Testis (tissue), 3 donors: ENCODE results near the gene CYP27C1. TPM values are rescaled to one million over a fixed set of nuclear protein-coding genes. Genes with fewer than 3 reads are reported as not detected.

Experiments used
- DNase-seq: peaks from one replicate; pipeline ENCODE4 v3.0.0-alpha.2; 2019
- H3K27ac ChIP-seq, 2 donors: fragments of 200-600 bp; sonication (generic); one replicate each; pipeline ENCODE4 v1.5.1; 2019
- H3K27me3 ChIP-seq: fragments of 200-600 bp; sonication (generic); one replicate; pipeline ENCODE4 v1.5.1; 2019
- H3K36me3 ChIP-seq: fragments of 200-600 bp; sonication (generic); one replicate; pipeline ENCODE4 v1.5.1; 2017; ENCODE audit warnings: low read depth; ENCODE audit errors: missing control alignments
- H3K4me1 ChIP-seq: fragments of 200-600 bp; sonication (generic); one replicate; pipeline ENCODE4 v1.5.1; 2019
- H3K4me3 ChIP-seq, 2 donors: fragments of 200-600 bp; sonication (generic); one replicate each; pipeline ENCODE4 v1.5.1; 2017 to 2019
- H3K9me3 ChIP-seq: fragments of 200-600 bp; sonication (generic); one replicate; pipeline ENCODE4 v1.5.1; 2017
- POLR2A ChIP-seq: fragments of 450-650 bp; IDR thresholded peaks from one replicate; pipeline ENCODE4 v1.6.1; 2017; ENCODE audit warnings: antibody characterized with exemption, mild to moderate bottlenecking, moderate library complexity
- WGBS, 2 donors: methylation state at CpG; one replicate each; pipeline ENCODE4 v1.1.5; 2018; 5-methylcytosine and 5-hydroxymethylcytosine counted together
- intact Hi-C: fragments of 100-400 bp; cut with DNase I; formaldehyde crosslinking; loops from one replicate; pipeline ENCODE4 v1.15.1; 2023; ENCODE audit warnings: low total_unique reads
- polyA plus RNA-seq: library from polyadenylated mRNA; stranded (reverse); fragments of 350-450 nt; fragmentation: Illumina TruSeq; extraction: RNeasy Lipid Tissue Mini Kit (QIAGEN cat#74804); gene quantifications from one replicate; pipeline ENCODE4 v1.2.3, GENCODE V29; 2014; ENCODE audit warnings: low read depth, low replicate concordance; ENCODE audit not compliant: insufficient read depth
- total RNA-seq, 2 donors: library from RNA; depleted of rRNA; stranded (reverse); fragments of >200 nt; gene quantifications; one replicate each; pipeline ENCODE4 v1.2.3, GENCODE V29; 2016
- TF ChIP-seq, protein P1 (sequence below), 3 experiments: fragments of 450-650 bp in 2 of 3; fragments of 200-600 bp in 1 of 3; sonication (generic) in 1 of 3; IDR thresholded peaks; one replicate each; pipeline ENCODE4 v1.5.1; 2016 to 2019; ENCODE audit warnings: antibody characterized with exemption in 3 of 3, mild to moderate bottlenecking in 2 of 3, moderate library complexity in 1 of 3

The CYP27C1 gene
- total and polyA plus RNA-seq, 3 donors from 2014 or later: 0.47 to 0.55 (median 0.50) TPM

DNA sequence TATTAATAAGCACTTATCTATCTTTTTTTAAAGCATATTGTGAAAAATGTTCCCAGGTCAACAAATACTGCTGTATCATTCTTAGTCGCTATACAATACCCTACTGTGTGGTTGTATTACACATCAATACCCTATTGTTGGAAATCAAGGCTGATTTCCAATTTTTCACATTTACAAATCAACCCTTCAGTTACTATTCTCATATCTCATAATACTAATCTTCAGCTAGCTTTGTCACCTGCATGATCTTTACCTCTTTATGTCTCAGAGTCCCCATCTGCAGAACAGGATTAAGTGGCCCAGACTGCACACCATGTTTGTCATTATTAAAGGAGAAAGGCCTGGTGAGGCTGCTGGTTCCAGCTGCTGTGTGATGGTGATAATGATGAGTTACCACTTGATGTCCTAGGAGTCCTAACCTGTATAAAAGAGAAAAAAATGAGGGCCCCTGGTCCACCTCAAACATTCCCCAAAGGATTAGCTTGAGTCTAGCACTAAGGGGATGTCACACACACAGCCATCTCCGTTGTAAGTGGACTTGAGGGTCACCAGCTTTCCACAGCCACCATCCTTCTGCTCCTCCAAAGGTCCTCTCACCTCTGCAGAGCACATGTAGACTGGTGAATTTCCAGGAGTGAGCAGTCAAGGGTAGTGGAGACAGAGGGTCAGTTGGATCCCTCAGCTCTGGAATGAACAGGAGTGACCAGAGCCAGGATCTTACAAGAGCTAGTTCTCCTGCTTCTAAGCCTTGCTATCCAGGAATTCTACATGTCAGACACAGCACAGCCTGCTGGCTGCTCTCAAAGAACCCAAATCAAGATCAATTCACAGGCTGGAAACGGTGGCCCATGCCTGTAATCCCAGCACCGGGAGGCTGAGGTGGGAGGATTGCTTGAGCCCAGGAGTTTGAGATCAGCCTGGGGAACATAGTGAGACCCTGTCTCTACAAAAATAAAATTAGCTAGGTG lies 77.2 kb downstream of the CYP27C1 start:
- Histone ChIP-seq H3K27me3 (no peaks in the 10 kb centered on the region), H3K4me3 (no peak overlapping the region), H3K9me3 (no peaks in the 10 kb centered on the region), H3K4me1 (peaks cover 17% of the 10 kb centered on the region), H3K36me3 (no peaks in the 10 kb centered on the region), H3K27ac (peak overlapping the region; percentile 42 to 78)
- intact Hi-C loops: no loop called here
- WGBS, 2 donors: 69 to 73% methylated on average over 3 to 4 of the region's 4 CpGs
- DNase-seq: no peak
- TF ChIP-seq, protein P1, sequence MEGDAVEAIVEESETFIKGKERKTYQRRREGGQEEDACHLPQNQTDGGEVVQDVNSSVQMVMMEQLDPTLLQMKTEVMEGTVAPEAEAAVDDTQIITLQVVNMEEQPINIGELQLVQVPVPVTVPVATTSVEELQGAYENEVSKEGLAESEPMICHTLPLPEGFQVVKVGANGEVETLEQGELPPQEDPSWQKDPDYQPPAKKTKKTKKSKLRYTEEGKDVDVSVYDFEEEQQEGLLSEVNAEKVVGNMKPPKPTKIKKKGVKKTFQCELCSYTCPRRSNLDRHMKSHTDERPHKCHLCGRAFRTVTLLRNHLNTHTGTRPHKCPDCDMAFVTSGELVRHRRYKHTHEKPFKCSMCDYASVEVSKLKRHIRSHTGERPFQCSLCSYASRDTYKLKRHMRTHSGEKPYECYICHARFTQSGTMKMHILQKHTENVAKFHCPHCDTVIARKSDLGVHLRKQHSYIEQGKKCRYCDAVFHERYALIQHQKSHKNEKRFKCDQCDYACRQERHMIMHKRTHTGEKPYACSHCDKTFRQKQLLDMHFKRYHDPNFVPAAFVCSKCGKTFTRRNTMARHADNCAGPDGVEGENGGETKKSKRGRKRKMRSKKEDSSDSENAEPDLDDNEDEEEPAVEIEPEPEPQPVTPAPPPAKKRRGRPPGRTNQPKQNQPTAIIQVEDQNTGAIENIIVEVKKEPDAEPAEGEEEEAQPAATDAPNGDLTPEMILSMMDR (IDR thresholded peaks at IDR 0.05): no peak
- TF ChIP-seq POLR2A: no peak

DNA sequence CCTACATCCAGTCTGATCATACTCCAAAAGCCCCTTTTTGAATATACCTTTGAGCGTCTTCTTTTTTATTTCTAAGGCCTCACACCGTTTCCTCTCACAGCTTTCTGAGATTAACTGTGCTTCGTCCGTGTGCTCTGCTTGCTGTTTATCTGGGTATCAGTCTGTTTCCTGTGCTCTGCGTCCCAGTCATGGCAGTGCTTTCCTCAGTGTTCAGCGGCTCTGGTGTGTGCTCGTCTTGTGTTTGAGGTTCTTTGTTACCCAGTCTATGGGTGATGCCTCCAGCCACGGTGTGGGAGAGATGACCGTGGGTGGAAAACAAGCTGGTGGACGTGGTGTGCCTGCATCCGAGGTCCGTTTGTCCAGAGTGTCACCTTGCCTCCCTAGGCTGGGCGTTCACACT lies 79.6 kb downstream of the CYP27C1 start:
- DNase-seq: no peak
- TF ChIP-seq POLR2A: no peak
- TF ChIP-seq, protein P1 (IDR thresholded peaks at IDR 0.05): no peak

DNA sequence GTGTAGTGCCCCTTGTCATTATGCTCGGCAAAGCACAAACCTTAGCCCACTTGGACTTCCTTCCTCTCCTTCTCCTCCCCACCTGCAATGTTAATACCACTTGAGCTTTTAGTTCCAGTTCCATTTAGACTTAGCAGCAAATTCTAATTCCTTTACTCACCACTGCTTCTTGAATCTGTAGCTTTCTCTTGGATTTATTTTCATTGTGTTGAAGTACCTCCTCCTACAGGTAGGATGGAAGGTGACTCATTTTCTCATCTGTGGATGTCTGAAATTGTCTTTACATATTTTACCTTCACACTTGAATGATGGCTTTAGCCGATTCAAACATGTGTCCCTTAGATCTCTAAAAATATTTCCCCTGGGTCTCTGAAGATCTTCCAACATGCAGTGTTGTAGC lies 80.3 kb downstream of the CYP27C1 start:
- intact Hi-C loops: no loop called here
- Histone ChIP-seq H3K27ac (no peak overlapping the region), H3K36me3 (no peaks in the 10 kb centered on the region), H3K4me1 (peaks cover 16% of the 10 kb centered on the region), H3K4me3 (no peak overlapping the region), H3K9me3 (no peaks in the 10 kb centered on the region), H3K27me3 (no peaks in the 10 kb centered on the region)
- no peak for TF ChIP-seq POLR2A
- TF ChIP-seq, protein P1 (IDR thresholded peaks at IDR 0.05): no peak
- 81 to 87% methylated on average over 2 of the region's 2 CpGs for WGBS, 2 donors
- no peak for DNase-seq

More for the DNA sequence above, 79.6 kb downstream of the CYP27C1 start:
- intact Hi-C loops: no loop called here
- H3K9me3 ChIP-seq: no peaks in the 10 kb centered on the region
- H3K4me1 ChIP-seq: peaks cover 17% of the 10 kb centered on the region
- H3K27ac ChIP-seq: no peak overlapping the region
- H3K4me3 ChIP-seq: no peak overlapping the region
- WGBS, 2 donors: 82 to 88% methylated on average over 13 of the region's 13 CpGs
- H3K27me3 ChIP-seq: no peaks in the 10 kb centered on the region
- no peaks in the 10 kb centered on the region for H3K36me3 ChIP-seq

DNA sequence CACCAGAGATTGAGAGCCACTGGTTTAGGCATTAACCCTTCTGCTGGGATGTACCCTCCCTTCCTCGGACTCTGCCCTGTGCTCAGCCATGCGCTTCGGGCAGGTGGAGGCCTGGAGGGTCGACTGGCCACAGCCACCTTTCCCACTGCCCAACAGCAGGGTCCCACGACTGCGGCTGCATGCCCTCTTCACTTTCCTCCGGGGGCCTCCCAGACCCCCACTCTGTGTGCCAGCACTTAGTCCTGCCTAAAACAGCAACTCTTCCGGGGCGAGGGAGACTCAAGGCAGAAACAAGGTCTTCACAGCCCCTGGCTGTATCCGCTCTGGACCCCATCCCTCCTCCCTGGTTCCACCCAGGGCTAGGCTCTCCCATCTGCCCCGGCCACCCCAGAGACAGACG lies 81.8 kb downstream of the CYP27C1 start:
- H3K9me3 ChIP-seq: no peaks in the 10 kb centered on the region
- H3K36me3 ChIP-seq: no peaks in the 10 kb centered on the region
- intact Hi-C loops: no loop called here
- H3K4me1 ChIP-seq: peaks cover under 1% of the 10 kb centered on the region
- H3K27me3 ChIP-seq: no peaks in the 10 kb centered on the region
- no peak overlapping the region for H3K4me3 ChIP-seq
- WGBS, 2 donors: 88 to 90% methylated on average over 5 to 12 of the region's 12 CpGs
- H3K27ac ChIP-seq: no peak overlapping the region
- TF ChIP-seq, protein P1 (IDR thresholded peaks at IDR 0.05): no peak
- TF ChIP-seq POLR2A: no peak
- DNase-seq: no peak
